Measurements from ENCODE around the gene RAB3GAP2.
A peak's percentile ranks its signal among the peaks of the same experiment; 100 is the strongest.

The RAB3GAP2 gene, protein sequence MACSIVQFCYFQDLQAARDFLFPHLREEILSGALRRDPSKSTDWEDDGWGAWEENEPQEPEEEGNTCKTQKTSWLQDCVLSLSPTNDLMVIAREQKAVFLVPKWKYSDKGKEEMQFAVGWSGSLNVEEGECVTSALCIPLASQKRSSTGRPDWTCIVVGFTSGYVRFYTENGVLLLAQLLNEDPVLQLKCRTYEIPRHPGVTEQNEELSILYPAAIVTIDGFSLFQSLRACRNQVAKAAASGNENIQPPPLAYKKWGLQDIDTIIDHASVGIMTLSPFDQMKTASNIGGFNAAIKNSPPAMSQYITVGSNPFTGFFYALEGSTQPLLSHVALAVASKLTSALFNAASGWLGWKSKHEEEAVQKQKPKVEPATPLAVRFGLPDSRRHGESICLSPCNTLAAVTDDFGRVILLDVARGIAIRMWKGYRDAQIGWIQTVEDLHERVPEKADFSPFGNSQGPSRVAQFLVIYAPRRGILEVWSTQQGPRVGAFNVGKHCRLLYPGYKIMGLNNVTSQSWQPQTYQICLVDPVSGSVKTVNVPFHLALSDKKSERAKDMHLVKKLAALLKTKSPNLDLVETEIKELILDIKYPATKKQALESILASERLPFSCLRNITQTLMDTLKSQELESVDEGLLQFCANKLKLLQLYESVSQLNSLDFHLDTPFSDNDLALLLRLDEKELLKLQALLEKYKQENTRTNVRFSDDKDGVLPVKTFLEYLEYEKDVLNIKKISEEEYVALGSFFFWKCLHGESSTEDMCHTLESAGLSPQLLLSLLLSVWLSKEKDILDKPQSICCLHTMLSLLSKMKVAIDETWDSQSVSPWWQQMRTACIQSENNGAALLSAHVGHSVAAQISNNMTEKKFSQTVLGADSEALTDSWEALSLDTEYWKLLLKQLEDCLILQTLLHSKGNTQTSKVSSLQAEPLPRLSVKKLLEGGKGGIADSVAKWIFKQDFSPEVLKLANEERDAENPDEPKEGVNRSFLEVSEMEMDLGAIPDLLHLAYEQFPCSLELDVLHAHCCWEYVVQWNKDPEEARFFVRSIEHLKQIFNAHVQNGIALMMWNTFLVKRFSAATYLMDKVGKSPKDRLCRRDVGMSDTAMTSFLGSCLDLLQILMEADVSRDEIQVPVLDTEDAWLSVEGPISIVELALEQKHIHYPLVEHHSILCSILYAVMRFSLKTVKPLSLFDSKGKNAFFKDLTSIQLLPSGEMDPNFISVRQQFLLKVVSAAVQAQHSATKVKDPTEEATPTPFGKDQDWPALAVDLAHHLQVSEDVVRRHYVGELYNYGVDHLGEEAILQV (N-terminal part only)

DNA sequence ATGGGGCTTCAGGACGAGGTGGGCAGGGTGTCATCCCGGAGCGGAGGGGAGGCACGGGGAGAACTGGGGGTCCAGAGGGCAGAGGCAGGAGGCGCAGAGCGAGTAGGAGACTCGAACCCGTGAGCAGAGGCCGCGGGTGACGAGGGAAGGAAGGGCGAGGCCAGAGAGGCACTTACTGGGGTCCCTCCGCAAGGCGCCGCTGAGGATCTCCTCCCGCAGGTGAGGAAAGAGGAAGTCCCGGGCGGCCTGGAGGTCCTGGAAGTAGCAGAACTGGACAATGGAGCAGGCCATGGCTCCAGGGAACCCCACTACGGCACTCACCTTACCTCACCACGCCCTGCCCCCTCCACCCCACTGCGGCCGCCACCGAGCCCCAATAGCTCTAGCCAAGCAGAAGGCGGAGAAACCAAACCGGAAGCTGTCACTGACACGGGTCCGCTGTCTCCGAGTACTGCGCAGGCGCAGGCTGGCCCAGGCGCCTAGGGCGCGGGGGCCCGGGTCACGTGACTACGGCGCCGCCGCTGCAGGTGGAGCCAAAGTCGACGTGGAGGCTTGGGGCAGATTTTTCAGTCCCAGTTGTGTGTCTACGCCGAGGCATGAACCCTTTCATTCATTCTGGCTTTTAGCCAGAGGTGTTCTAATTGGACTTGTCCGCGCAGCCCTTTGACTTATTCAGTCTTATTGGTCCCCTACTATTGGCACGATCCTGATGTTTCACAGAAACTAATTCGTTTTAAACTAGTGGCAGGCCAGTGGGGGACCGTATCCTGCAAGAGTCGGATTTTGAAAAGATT, at the start of gene RAB3GAP2:
TSS of gene RAB3GAP2 (minus strand) at position 407 of the 794 bp plus-strand sequence. CDS start at position 291, 116 bp downstream.
- TF ChIP-seq, protein P1, sequence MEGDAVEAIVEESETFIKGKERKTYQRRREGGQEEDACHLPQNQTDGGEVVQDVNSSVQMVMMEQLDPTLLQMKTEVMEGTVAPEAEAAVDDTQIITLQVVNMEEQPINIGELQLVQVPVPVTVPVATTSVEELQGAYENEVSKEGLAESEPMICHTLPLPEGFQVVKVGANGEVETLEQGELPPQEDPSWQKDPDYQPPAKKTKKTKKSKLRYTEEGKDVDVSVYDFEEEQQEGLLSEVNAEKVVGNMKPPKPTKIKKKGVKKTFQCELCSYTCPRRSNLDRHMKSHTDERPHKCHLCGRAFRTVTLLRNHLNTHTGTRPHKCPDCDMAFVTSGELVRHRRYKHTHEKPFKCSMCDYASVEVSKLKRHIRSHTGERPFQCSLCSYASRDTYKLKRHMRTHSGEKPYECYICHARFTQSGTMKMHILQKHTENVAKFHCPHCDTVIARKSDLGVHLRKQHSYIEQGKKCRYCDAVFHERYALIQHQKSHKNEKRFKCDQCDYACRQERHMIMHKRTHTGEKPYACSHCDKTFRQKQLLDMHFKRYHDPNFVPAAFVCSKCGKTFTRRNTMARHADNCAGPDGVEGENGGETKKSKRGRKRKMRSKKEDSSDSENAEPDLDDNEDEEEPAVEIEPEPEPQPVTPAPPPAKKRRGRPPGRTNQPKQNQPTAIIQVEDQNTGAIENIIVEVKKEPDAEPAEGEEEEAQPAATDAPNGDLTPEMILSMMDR (IDR thresholded peaks at IDR 0.05; ENCODE audit: low read depth, low read length, missing control alignments): no peak
- peak within 1 kb of the TSS; percentile 79 for H3K4me3 ChIP-seq (ENCODE audit: low read depth, low read length)
- peak; percentile 91 for DNase-seq (ENCODE audit: low read depth)

DNA sequence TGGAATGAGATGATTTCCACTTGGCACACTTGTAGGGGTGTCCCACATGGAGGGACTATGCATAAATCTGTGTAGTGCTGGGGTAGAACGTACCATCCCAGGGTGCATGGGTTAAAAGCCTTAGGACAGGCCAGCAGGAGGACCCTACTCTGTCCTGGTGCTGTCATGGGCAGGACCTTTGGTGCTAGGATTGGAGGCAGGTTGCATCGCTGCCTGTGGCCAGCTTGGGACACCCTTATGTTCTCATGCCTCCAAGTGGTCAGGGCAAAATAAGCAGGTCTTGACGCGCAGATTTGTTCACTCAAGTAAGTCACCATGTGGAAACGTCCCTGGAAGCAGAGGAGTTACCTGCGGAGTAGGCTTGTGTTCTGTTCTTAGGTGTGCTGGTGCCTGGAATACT, 49.5 kb upstream of the RAB3GAP2 start:
- no peak overlapping the region for H3K4me3 ChIP-seq (ENCODE audit: low read depth, low read length)
- DNase-seq (ENCODE audit: low read depth): no peak
- TF ChIP-seq, protein P1 (IDR thresholded peaks at IDR 0.05; ENCODE audit: low read depth, low read length, missing control alignments): no peak

DNA sequence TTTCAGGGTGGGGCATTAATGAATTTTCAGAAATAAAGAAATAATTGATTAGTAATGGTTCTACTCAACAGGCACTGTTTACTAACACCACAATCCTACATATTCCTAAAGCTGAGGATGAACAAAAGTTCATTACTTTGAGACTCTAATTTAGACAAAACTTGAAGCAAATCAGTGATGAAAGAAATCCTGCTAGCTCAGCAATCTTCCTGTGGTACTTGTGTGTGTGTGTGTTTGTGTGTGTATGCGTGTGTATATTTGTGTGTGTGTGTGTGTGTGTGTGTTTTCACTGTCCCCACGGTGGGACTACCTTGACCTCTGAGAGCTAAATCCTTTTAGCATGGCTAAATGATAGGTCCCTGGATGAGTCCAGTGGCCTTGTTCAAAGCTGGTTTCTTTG, 48.5 kb upstream of the RAB3GAP2 start:
- TF ChIP-seq, protein P1 (IDR thresholded peaks at IDR 0.05; ENCODE audit: low read depth, low read length, missing control alignments): no peak
- no peak for DNase-seq (ENCODE audit: low read depth)
- H3K4me3 ChIP-seq (ENCODE audit: low read depth, low read length): no peak overlapping the region

DNA sequence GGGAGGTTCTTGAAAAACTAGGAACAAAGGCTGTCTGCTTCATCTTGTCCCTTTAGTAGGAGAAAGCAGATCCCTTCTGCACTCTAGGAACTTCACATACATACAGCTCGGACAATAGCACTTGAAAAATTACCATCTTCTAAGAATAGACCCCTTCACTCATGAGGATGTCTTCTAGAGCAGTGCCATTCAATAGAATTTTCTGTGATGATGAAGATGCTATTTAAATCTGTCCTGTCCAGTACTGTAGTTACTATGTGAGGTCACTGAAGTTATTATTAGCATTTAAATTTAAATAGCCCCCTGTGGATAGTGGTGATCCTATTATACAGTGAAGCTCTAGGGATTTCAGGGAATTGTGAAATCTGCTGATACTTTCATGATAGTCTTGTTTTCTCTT, 46.4 kb upstream of the RAB3GAP2 start:
- no peak for DNase-seq (ENCODE audit: low read depth)
- TF ChIP-seq, protein P1 (IDR thresholded peaks at IDR 0.05; ENCODE audit: low read depth, low read length, missing control alignments): no peak
- H3K4me3 ChIP-seq (ENCODE audit: low read depth, low read length): no peak overlapping the region

DNA sequence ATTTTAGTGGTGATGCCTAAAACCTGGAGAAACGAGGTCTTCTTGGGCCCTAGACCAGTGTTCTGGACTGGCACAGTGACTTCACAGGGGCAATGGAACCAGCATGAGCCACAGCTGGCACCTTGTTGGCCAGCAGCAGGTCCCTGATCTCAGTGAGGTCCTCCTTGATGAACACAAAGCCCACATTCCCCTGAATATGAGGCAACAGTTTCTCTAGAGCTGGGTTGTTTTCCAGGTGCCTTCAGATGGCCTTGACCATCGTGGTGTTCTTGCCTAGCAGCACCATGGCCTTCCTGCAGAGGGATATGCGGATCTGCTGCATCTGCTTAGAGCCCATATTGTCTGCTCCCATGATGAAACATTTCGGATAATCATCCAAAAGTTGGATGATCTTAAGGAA, 44.9 kb upstream of the RAB3GAP2 start:
- H3K4me3 ChIP-seq (ENCODE audit: low read depth, low read length): no peak overlapping the region
- DNase-seq (ENCODE audit: low read depth): no peak
- TF ChIP-seq, protein P1 (IDR thresholded peaks at IDR 0.05; ENCODE audit: low read depth, low read length, missing control alignments): no peak

DNA sequence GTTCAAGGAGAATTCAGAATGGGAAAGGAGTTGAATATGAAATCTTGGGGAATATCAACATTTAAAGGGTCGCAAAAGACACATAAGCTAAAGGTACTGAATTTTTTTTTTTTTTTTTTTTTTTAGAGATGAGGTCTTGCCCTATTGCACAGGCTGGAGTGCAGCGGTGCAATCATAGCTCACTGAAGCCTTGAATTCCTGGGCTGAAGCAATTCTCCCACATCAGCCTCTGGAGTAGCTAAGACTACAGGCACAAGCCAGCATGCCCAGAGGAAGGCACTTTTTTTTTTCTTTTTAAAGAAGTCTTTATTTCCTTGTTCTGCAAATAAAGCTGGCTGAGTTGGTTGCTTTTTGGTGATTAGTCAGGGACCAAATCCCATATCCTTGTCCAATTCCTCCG, 44.1 kb upstream of the RAB3GAP2 start:
- TF ChIP-seq, protein P1 (IDR thresholded peaks at IDR 0.05; ENCODE audit: low read depth, low read length, missing control alignments): no peak
- H3K4me3 ChIP-seq (ENCODE audit: low read depth, low read length): no peak overlapping the region
- DNase-seq (ENCODE audit: low read depth): no peak
